Endodermal cell (in vitro differentiated cells): ENCODE measurements around the gene GLDN. TPM values are rescaled to one million over a fixed set of nuclear protein-coding genes. Genes with fewer than 3 reads are reported as not detected.

ENCODE experiments used
- DNase-seq: peaks from one replicate; pipeline ENCODE4 v3.0.0-alpha.2; 2017
- H3K27ac ChIP-seq: 2 replicates; pipeline ENCODE4 v1.5.1; 2013; ENCODE audit warnings: mild to moderate bottlenecking, low read depth, low read length, moderate library complexity
- H3K27me3 ChIP-seq: 2 replicates; pipeline ENCODE4 v1.6.1; 2013; ENCODE audit warnings: mild to moderate bottlenecking, low read length, moderate library complexity; ENCODE audit not compliant: insufficient read depth, control insufficient read depth, poor library complexity, severe bottlenecking
- H3K36me3 ChIP-seq: 2 replicates; pipeline ENCODE4 v1.7.0; 2013; ENCODE audit warnings: mild to moderate bottlenecking, low read length, moderate library complexity; ENCODE audit not compliant: control insufficient read depth, insufficient read depth
- H3K4me1 ChIP-seq: one replicate; pipeline ENCODE4 v1.7.0; 2013; ENCODE audit warnings: low read length; ENCODE audit not compliant: control insufficient read depth, insufficient read depth
- H3K4me3 ChIP-seq: 2 replicates; pipeline ENCODE4 v1.5.1; 2013; ENCODE audit warnings: mild to moderate bottlenecking, low read length, moderate library complexity
- H3K9ac ChIP-seq: 2 replicates; pipeline ENCODE4 v1.6.1; 2013; ENCODE audit warnings: mild to moderate bottlenecking, low read length, moderate library complexity; ENCODE audit not compliant: poor library complexity, severe bottlenecking; ENCODE audit errors: extremely low read depth
- H3K9me3 ChIP-seq: 2 replicates; pipeline ENCODE4 v1.6.1; 2013; ENCODE audit warnings: mild to moderate bottlenecking, low read length, moderate library complexity; ENCODE audit not compliant: control insufficient read depth
- H3K27ac Mint-ChIP-seq: 2 replicates; pipeline ENCODE4 v1.8.0; 2020; ENCODE audit warnings: mixed read lengths
- H3K27me3 Mint-ChIP-seq: 2 replicates; pipeline ENCODE4 v1.8.0; 2021; ENCODE audit warnings: mild to moderate bottlenecking, mixed read lengths; ENCODE audit not compliant: insufficient read depth
- H3K36me3 Mint-ChIP-seq: 2 replicates; pipeline ENCODE4 v1.8.0; 2020; ENCODE audit warnings: low read depth, mixed read lengths
- H3K4me1 Mint-ChIP-seq: 2 replicates; pipeline ENCODE4 v1.8.0; 2020; ENCODE audit warnings: mixed read lengths
- H3K4me3 Mint-ChIP-seq: 2 replicates; pipeline ENCODE4 v1.8.0; 2020; ENCODE audit warnings: mild to moderate bottlenecking, moderate library complexity, mixed read lengths
- H3K9me3 Mint-ChIP-seq: 2 replicates; pipeline ENCODE4 v1.8.0; 2020; ENCODE audit warnings: mild to moderate bottlenecking, mixed read lengths
- WGBS, 2 experiments: methylation state at CpG; one replicate each; pipeline versions ENCODE4 v1.1.5 to v1.1.7; 2013; ENCODE audit warnings: missing lambda C conversion rate in 2 of 2, mixed read lengths in 1 of 2; ENCODE audit not compliant: insufficient coverage in 1 of 2, insufficient read length in 1 of 2; 5-methylcytosine and 5-hydroxymethylcytosine counted together
- microRNA-seq: library from miRNA; unstranded; fragments of <30 nt; microRNA quantifications from one replicate; pipeline ENCODE4 v1.2.0, GENCODE V29; 2020; ENCODE audit warnings: borderline microRNAs expressed
- total RNA-seq, 2 donors: library from RNA; stranded (reverse); fragmentation: NEBNext Ultra II Directional in 1 of 2; extraction: Animal tissue kit (Norgen Biotek cat#: 25700) in 1 of 2; gene quantifications; 2 replicates in 1 of 2; 3 replicates in 1 of 2; pipeline ENCODE4 v1.2.1, GENCODE V29; 2021
- TF ChIP-seq, protein P1 (sequence below): fragments of 200-600 bp; sonication (generic); conservative IDR thresholded peaks from 2 replicates; pipeline ENCODE4 v1.5.0; 2021; ENCODE audit warnings: antibody characterized with exemption, mild to moderate bottlenecking

GLDN gene
- total RNA-seq, 2 donors from 2014 or later = 0.62 to 1.7 TPM

DNA sequence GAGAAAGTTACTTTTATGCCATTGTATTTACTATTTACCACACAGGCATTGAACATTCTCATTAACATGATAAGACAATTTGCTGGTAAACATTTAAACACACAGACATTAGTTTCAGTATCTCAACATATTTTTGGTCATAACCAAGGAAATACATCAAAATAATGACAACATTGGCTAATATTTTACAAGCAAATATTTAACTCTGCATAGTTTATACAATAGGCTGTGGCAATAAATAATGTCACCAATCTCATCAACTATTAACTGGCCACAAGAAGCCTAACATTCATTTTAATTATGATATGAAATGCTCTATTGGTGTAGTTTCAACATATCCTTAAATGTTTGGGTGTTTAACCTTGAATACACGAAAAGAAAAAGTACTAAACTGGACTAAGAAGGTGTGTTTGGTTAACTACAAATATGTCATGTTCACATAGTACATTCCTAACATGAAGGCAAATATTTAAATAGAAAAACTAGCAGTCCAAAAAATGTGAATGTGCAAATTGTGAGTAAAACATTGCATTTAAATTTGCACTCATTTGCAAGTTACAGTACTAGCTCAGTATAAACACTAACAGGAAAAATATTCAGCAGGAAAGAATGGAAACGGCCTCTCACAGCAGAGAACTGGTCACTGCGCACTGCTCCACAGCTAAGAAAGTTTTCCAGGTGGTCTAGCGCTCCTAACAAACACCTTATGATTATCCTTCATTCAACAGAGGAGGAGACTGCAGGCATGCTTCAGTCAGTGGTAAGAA lies 106.6 kb downstream of the GLDN start:
- H3K36me3 ChIP-seq = peaks cover 21% of the 10 kb centered on the region
- no peak overlapping the region for H3K27ac ChIP-seq
- peaks cover 4% of the 10 kb centered on the region for H3K4me1 ChIP-seq
- Mint-ChIP-seq H3K36me3 (peaks cover 18% of the 10 kb centered on the region), H3K4me3 (no peak overlapping the region), H3K4me1 (peaks cover 20% of the 10 kb centered on the region), H3K27ac (no peak overlapping the region), H3K27me3 (no peaks in the 10 kb centered on the region), H3K9me3 (no peaks in the 10 kb centered on the region)
- no peak overlapping the region for H3K4me3 ChIP-seq
- no peaks in the 10 kb centered on the region for H3K9me3 ChIP-seq
- no peaks in the 10 kb centered on the region for H3K27me3 ChIP-seq
- WGBS, 2 experiments = 91 to 100% methylated on average over 3 of the region's 4 CpGs
- TF ChIP-seq, protein P1, sequence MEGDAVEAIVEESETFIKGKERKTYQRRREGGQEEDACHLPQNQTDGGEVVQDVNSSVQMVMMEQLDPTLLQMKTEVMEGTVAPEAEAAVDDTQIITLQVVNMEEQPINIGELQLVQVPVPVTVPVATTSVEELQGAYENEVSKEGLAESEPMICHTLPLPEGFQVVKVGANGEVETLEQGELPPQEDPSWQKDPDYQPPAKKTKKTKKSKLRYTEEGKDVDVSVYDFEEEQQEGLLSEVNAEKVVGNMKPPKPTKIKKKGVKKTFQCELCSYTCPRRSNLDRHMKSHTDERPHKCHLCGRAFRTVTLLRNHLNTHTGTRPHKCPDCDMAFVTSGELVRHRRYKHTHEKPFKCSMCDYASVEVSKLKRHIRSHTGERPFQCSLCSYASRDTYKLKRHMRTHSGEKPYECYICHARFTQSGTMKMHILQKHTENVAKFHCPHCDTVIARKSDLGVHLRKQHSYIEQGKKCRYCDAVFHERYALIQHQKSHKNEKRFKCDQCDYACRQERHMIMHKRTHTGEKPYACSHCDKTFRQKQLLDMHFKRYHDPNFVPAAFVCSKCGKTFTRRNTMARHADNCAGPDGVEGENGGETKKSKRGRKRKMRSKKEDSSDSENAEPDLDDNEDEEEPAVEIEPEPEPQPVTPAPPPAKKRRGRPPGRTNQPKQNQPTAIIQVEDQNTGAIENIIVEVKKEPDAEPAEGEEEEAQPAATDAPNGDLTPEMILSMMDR = no peak
- H3K9ac ChIP-seq = no peak overlapping the region
- DNase-seq = no peak

- WGBS, 2 experiments = 90 to 92% methylated on average over 5 to 7 of the region's 7 CpGs
- H3K36me3 ChIP-seq = peaks cover 21% of the 10 kb centered on the region
- Mint-ChIP-seq H3K27ac (no peak overlapping the region), H3K9me3 (no peaks in the 10 kb centered on the region), H3K4me3 (no peak overlapping the region), H3K4me1 (peaks cover 20% of the 10 kb centered on the region), H3K27me3 (no peaks in the 10 kb centered on the region), H3K36me3 (peaks cover 18% of the 10 kb centered on the region)
- H3K9me3 ChIP-seq = no peaks in the 10 kb centered on the region
- H3K4me1 ChIP-seq = peaks cover 4% of the 10 kb centered on the region
- H3K27ac ChIP-seq = no peak overlapping the region
- H3K27me3 ChIP-seq = no peaks in the 10 kb centered on the region
- no peak for DNase-seq
- TF ChIP-seq, protein P1 = no peak
- H3K4me3 ChIP-seq = no peak overlapping the region
- H3K9ac ChIP-seq = no peak overlapping the region
These were observed 107.4 kb downstream of the GLDN start for GRCh38 chr15:51448622-51449399.

DNA sequence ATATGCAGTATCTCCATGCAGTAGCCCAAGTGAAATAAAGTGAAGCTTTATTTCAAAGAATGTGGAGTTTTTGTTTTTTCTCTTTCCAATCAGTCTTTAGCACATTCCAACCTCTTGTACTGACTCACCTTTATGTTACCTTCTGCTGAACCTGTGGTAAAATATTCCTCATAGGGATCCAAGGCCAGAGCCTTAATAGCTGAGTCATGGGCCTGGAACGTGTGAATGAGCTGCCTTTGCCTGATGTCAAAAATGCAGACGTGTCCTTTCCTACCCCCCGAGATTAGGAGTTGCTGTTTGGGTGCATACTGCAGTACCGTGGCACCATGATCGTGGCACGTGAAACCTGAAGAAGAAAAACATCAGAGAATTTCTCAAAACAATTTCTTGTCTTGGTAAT lies 108.5 kb downstream of the GLDN start:
- H3K27ac Mint-ChIP-seq = no peak overlapping the region
- 81 to 88% methylated on average over 4 to 6 of the region's 6 CpGs for WGBS, 2 experiments

More for the DNA sequence above, 108.5 kb downstream of the GLDN start:
- Histone ChIP-seq H3K9me3 (no peaks in the 10 kb centered on the region), H3K4me1 (peaks cover 4% of the 10 kb centered on the region), H3K27ac (no peak overlapping the region), H3K4me3 (no peak overlapping the region), H3K27me3 (no peaks in the 10 kb centered on the region), H3K9ac (no peak overlapping the region), H3K36me3 (peaks cover 21% of the 10 kb centered on the region)
- no peak overlapping the region for H3K4me3 Mint-ChIP-seq
- peaks cover 20% of the 10 kb centered on the region for H3K4me1 Mint-ChIP-seq
- H3K36me3 Mint-ChIP-seq = peaks cover 21% of the 10 kb centered on the region
- TF ChIP-seq, protein P1 = no peak
- no peaks in the 10 kb centered on the region for H3K27me3 Mint-ChIP-seq
- no peaks in the 10 kb centered on the region for H3K9me3 Mint-ChIP-seq
- DNase-seq = no peak

Small RNA genes lying within 50 kb of the gene (microRNA-seq; reads per million reads assigned to microRNA genes)
- gene MIR7973-1 = not detected
- not detected for gene MIR7973-2

Other genes starting within 250 kb of the GLDN start
- under 1 TPM in 1 of 2 donors, not detected in 1; 0.31 TPM for gene TNFAIP8L3, start 246.7 kb upstream of the GLDN start, total RNA-seq
- not detected for gene CYP19A1, start 3.1 kb upstream of the GLDN start, total RNA-seq